GM10266 (cell line): ENCODE data around the gene ASB13.

Experiments
- DNase-seq: peaks from one replicate; pipeline ENCODE4 v3.0.0; 2012; ENCODE audit errors: extremely low spot score
- CTCF ChIP-seq: IDR thresholded peaks from 2 replicates; pipeline ENCODE4 v1.5.1; 2012; ENCODE audit warnings: mild to moderate bottlenecking, low read depth; ENCODE audit not compliant: control insufficient read depth, insufficient read depth; ENCODE audit errors: missing control alignments

The ASB13 gene

GRCh38 chr10:5669604-5670003 lies 3.2 kb upstream of the ASB13 start:
- no peak for DNase-seq
- TF ChIP-seq CTCF, result no peak

DNA sequence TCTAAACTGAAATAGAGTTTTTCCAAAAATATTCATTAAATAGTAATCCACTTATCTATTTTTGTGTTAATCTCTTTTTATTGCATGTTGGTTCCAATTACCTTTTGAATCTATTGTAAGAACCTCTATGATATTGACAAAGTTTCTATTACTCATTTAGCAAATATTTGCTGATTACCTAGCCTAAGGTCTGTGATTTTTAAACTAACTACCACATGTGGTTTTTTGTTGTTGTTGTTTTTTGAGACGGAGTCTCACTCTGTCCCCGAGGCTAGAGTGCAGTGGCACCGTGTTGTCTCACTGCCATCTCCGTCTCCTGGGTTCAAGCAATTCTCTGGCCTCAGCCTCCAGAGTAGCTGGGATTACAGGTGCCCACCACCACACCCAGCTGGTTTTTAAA lies 2.0 kb upstream of the ASB13 start:
- no peak for TF ChIP-seq CTCF
- no peak for DNase-seq

DNA sequence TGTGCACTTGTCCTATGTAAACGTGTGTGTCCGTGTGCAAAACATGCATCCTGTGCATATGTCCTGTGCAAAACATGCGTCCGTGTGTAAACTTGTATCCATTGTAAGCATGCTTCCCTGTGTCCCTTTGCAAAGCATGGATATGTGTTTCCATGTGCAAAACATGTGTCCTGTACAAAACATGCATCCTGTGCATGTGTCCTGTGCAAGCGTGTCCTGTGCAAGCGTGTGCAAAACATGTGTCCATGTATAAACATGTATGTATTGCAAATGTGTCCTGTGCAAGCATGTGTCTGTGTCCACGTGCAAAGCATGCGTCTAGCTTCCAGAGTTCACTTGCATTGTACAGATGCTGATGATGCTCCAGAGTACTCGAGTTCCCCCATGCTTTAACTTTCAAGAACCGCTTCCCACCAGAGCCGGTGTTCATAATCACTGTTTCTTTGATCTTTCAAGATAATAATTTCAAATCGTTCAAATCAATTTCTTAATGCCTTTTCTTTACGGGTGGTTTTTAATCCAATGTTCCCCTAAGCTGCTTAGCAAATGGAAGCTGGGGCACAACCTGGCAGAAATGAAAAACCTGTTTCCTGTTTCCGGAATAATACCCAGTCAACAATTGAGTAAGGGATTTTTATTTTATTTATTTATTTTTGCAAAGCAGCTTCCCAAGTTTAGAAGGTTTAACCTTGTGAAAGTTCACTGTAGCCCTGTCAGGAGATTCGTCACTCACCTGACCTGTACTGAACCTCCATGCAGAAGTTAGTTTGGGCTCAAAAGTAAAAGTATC lies 641 bp upstream of the ASB13 start:
- no peak for DNase-seq
- no peak for TF ChIP-seq CTCF

DNA sequence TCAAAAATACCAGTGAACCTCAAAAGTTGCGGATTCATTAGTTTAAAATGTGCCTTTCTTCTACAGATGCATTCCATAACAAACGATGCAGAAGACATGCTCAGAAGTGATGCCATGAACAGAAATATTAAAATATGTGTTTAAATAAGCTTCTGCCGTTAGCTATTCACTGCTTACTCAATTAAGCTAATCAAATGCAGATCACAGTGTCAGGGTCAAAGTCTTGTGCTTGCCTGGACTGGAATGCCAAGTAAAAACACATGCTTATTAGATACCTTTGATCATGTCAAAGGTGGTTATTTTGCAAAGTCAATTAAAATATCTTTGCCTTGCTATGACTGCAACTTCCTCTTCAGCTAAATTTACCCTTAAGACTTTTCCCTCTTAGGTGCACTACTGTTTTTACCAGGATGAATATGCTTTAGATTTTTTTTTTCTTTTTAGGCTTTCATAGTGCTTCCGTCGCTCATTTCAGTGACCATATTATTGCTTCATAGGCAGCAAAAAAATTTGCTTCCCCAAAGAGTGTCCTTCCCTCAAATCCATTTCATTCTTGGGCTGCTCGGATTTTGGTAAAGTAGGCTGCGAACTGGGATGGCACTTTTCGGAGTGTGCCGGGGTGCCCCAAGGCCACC lies 905 bp downstream of the ASB13 start:
- DNase-seq, result no peak
- no peak for TF ChIP-seq CTCF

GRCh38 chr10:5663692-5664427 lies 2.5 kb downstream of the ASB13 start:
- TF ChIP-seq CTCF, result no peak
- no peak for DNase-seq

DNA sequence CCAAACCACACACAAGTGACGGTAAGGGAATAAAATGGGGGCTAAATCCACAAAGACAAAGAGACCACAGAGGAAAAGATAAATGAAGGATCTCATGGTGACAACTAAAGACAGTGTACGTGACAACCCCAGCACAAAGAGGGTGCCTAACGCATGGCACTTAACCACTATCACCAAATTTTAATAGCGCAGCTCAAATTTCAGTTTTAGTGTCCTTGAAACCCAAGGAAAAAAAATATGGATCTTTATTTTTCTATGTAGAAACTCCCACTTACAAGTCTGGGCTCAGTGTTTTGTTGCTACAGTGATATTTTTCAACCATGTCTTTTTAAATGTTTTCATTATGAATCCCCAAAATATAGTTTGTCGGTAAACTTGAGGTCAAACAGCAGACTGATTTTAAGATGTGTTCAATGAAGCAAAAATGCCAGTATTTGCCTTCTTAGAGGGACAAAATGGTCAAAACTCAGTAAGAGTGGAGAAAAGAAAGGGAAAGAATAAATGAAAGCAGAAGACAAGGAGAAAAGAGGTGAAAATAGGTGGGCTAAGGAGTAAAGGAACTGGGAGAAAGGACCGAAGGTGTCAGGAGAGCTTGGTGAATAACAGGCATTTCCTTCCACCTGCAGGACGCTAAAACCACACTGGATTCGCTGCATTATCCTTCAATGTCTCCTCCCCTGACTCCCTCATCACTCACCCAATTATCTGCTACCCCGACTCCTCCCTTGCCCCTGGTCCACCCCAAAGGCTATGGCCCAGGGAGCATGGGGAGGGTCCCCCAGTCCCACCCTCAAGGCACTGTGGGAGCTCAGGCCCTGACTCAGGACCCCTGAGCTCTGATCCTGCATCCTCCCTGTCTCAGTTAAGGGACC lies 3.5 kb downstream of the ASB13 start:
- no peak for TF ChIP-seq CTCF
- no peak for DNase-seq
